GM21825 (cell line): Measurements from ENCODE around the gene CPEB4.

Experiments
- ATAC-seq: cut with Tn5 transposase; IDR thresholded peaks from one replicate; pipeline ENCODE4 v1.9.1; 2021; ENCODE audit warnings: mild to moderate bottlenecking, moderate library complexity; ENCODE audit not compliant: unreplicated experiment

Gene CPEB4

DNA sequence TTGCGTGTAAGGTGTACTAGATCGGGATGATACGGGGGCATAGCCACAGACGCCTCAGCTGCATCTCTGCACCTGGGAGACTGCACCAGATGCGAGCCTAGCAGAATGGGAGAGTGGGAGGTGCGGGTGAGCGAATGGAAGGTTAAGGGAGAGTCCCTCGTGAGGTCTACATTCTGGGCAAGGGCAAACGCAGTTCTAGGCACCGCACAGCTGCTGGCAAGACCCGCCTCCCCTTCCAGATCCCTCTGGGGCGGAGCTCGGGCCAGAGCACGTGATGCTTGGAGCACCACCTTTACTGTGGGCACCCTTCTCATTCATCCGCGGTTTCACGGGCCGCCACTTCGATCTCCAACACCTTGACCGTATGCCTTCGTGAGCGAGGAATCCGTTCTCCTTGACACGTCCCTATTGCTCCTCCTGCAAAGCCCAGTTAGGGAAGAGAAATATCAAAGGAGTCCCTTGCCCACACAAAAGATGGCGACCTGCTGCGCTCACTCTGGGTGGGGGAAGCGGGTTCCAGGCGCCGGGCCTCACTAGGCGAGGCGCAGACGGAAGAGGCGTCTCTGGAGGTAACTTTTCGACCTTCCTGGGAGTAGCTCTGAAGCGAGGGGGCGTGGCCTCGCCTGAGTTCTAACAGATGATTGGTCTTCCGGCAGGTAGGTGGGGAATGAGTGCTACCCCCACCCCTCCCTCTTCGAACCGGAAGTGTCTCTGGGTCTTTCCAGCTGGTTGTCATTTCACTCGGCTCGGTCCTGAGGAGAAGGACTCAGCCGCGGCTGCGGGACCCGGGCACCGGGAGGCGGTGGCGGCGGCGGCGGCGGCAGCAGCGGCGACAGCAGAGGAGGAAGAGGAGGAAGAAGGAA lies at the start of gene CPEB4:
TSS of gene CPEB4 (plus strand) at position 740 of the 863 bp plus-strand sequence. CDS start 1,385 bp downstream, outside the sequence.
- ATAC-seq, result peak; percentile 86

DNA sequence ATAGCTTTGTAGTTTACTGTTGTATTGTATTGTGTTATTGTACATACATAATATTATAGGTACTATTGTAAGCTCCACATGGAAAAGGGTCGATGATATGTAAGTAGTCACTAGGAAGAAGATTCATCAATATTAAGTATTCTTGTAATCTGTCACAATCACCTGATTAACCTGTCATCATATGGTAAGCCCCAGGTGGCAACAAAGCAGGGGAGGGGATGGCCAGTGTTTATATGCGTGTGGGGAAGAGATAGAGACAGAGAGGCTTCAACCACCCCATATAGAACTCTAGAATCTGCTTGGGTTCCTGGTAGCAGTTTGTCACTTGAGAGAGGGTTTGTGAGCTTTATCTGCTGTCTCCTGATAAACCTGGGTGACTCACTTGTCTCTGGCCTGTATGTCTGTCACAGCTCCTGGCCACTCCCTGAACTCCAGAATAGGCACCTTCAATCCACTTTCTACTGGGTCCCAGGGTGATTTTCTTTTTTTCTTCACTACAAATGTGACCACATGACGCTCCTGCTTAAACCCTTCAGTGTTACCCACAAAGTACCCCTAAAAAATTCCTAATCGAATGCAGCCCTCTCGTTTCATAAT lies 48.9 kb upstream of the CPEB4 start:
- ATAC-seq, result no peak

DNA sequence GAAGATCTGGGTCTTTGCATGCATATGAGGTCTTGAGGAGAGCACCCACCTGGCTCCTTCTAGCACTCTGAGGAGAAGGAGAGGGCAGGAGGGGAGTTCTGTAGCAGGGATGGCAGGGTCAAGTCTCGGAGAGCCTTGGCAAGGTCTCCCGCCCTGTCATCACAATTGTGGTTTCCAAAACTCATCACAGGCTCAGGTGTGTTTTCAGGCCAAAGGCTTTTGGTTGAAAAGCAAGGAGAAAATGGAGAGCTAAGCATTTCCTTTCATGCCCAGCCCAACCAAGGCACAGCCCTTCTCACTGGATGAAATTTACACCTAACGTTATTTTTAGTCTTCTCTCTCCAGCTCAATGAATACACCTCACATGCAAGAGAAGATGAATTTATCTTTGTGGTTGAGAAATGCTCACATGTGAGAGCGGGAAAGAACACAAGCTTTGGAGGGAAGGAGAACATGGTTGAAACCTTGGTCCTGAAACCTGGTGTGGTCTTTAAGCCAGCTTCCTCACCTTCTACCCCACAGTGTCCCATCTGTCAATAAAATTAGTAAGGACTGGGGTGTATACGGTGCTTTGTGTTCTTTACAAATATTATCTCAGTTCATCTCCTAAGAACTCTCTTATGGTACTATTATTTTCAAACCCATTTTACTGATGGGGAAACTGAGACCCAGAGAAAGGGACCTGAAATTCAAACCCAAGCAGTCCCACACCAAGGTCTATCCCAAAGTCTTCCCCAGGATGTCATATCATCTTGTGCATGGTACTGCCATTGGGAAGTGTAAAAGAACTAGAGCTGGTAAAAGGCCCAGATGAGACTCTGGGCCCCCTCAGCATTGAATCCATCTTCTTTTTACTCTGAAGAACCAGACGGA lies 47.8 kb upstream of the CPEB4 start:
- no peak for ATAC-seq

DNA sequence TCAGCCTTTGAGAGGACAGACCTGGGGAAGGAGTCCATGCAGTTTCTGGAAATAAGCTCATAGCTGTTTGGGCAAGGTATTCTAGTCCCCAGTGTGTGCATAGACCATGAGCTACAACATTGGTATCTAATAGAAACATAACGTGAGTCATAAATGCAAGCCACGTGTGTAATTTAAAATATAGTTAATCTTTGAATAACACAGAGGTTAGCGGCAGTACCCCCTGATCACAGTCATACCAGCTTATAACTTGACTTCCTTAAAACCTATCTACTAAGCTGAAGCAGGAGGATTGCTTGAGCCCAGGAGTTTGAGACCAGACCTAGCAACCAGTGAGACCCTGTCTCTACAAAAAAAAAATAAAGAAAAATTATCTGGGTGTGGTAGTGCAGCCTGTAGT lies 46.4 kb upstream of the CPEB4 start:
- no peak for ATAC-seq

DNA sequence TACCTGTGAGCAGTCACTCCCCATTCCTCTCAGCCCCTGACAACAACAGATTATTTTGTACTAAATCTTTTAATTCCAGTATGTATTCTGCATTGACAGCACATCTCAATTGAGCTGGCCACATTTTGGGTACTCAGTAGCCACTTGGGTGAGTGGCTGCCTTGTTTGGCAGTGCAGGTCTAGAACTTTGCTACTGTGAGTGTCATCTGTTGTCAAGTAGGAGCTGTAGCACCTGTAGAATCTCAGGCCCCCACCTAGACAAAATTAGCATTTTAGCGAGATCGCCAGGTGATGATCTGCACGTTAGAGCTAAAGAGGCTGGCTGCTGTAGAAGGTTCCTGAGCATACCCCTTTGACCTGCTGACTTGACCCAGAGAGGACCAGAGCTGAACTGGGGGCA lies 44.4 kb upstream of the CPEB4 start:
- no peak for ATAC-seq

DNA sequence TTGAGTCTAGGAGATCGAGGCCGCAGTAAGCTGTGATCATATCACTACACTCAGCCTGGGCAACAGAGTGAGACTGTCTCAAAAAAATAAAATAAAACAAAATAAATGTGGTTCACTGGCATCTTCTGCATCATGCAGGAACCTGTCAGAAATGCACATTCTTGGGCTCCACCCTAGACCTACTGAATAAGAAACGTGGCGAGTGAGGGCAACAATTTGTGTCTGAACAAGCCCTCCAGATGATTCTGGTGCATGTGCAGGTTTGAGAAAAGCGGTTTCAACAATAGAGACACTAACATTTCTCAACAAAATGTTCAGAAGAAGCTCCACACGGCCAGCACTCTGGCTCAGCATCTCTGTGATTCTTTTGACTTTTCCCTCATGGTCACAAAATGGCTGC lies 42.8 kb upstream of the CPEB4 start:
- no peak for ATAC-seq

DNA sequence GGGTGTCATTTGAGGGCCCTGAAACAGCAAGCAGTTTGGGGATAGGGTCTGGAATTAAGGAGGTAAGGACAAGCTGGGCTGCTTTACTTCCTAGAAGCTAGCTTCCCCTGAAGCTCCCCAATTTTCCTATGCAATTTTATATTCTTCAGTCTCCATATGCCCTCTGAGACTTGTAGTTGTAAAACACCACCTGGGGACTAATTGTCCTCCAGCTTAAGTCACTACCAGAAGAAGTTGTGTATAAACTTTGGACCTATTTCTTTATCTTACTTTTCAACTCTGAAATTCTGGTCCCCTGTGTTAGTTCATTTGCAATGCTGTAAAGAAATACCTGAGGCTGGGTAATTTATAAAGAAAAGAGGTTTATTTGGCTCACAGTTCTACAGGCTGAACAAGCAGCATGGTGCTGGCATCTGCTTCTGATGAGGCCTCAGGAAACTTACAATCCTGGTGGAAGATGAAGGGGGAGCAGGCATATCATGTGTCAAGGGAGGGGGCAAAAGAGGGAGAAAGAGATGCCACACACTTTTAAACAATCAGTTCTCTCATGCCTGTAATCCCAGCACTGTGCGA lies 41.1 kb upstream of the CPEB4 start:
- no peak for ATAC-seq

DNA sequence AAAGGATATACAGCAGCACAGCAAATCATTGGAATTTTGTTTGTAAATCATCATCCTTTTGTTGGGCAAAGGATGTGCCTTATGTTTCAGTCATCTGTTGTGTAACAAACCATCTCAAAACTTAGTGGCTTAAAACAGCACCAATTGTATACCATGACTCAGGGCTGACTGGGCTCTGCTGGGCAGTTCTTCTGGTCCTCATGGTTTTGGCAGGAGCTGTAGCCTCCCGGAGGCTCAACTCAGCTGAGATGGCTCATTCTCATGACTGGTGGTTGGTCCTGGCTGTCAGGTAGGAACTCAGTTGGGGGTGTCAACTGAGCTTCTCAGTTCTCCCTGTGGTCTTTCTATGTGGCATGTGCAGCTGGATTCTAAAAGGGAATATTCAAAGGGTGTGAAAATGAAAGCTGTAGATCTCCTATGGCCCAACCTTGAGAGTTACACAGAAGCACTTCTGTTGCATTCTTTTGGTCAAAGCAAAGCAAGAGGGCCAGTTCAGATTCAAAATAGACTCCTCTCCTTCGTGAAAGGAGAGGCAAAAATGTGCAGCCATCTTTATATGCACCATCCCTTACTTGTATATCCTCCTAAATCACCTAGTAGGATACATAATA lies 39.1 kb upstream of the CPEB4 start:
- ATAC-seq, result no peak

DNA sequence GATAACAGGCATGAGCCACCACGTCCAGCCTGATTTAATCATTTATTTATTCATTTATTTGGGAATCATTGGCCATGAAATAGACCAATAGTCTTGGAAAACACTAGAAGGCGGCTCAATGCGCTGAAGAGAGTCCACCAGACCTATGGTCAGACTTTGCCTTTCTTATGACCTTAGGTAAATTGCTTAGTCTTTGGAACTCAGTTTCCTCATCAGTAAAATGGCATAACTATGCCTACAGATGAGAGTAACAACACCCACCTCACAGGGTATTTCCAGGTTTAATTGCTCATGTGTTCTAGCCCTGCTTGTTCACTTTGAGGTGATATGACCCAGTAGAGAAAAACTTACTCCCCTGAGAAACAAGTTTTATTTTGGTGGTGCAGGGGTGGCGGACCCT lies 38.2 kb upstream of the CPEB4 start:
- ATAC-seq, result no peak

DNA sequence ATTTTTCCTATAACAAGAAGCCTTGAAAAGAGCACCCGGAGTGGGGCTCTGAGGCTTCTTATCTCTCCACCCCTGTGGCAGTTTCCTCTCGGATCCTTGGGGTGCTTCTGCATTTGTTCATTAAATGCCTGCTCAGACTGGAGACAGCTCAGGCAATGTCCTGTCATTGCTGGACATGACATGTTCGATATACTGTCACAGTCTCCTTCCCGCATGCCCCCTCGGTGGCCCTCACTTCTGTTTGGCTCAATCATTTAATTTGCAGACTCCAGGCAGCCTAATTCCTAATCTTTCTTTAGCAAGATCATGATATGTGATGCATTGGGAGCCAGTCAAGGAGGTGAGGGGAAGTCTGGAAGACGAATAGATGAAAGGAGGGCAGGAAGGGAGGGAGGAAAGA lies 37.5 kb upstream of the CPEB4 start:
- no peak for ATAC-seq

DNA sequence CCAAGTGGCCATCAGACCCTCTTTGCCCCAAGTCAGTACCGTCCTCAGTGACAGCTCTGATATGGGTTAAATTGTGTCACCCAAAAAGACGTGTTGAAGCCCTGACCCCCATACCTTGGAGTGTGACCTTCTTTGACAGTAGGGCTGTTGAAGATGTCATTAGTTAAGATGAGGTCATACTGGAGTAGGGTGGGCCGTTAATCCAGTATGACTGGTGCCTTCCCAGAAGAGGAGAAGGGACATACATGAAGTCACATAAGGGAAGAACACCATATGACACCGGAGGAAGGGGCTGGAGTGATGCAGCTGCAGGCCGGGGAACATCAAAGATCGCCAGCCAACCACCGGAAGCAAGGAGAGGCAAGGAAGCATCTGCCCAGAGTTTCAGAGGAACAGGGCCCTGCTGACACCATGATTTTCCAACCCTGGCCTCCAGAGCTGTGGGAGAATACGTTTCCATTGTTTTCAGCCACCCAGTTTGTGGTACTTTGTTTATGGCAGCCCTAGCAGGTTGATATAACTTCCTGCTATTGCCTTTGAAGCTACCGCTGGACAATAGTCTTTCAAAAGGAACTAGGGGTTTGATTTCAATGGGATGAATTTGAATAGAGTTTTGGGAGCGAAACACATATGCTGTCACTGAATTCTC lies 36.4 kb upstream of the CPEB4 start:
- no peak for ATAC-seq

DNA sequence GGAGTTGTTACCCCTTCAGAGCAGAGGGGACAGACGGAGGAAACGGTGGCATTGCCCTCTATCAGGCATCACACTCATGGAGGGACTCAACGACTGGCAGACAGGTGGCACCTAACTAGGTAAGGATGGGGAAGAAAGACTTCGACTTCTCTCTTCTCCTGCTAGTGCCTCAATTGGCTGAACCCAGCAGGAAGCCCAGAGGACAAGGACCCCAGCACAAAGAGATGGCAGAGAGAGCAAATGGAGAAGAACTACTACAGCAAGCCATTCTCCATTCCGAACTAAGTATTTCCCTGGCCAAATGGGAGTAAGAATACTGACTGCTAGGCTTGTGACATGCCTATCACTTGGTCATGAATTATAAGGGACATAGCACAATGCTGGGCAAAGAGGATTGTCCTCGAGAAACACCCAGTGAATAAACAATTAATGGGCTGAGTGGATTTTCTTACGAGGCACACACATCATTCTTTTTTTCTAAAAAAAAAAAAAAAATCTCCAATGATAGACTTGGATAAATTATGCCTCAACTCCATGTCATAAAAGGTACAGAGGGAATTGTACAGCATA lies 35.3 kb upstream of the CPEB4 start:
- ATAC-seq, result no peak

DNA sequence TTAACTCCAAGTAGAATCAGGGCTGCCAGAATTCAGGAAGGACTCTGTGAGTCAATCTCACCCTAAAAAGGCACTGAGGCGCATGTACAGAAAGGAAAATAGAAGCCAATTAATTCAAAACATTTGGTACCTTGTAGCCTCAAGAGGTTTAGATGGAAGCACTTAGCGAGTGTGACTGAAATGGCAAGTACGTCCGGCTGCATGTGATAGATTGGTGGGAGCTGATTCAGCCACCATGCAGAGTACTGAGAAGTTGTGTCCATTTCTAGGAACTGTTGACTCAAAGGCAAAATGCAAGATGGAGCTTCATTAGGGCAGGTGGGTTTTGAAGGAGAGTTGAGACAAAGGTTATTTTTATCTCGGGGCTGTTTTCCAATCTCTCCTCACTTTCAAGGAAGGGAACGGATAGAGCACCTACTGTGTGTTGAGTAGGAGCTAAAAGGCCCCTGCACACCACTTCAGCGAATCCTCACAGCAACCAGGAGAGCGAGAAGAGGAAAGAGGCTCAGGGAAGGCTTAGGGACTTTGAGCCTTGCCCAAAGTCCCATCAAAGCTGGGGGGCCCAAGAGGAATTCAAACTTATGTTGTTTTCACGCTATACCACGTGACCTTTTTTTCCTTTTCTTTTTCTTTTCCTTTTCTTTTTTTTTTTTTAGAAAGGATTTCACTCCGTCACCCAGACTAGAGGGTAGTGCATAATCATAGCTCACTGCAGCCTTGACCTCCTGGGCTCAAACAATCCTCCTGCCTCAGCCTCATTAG lies 34.6 kb upstream of the CPEB4 start:
- no peak for ATAC-seq

DNA sequence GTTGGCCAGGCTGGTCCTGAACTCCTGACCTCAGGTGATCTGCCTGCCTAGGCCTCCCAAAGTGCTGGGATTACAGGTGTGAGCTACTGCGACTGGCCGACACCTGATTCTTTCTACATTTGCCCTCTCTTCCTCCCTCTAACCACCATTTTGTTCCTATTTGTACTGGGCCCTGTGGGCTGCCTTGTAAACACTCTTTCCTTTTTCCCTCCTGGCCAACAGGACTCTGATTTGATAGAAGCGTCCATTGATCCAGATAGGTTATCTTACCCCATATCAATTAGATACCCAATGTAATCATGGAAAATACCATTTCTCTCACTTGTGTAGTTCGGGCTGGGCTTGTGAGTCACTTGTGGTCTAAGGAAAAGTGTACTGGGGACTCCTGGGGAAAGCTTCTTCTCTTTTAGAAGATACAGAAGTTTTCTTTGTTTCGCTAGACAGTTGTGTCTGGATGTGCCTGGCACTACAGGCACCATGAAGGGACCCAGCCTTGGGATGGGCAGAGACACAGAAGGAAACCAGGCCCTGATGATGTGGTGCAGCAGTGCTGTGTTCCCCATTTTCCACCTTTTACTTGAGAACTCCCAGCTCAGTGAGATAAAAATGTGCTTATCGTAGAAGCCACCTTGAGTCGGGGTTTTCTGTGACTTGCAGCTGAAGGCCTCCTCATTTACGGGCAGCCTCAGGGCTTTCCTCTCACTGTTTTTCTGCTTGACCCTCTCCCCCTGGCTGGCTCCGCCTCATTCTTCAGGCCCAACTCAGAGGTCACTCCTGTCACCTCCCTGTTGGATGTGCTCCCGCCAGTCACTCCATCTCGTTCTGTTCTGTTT lies 32.8 kb upstream of the CPEB4 start:
- no peak for ATAC-seq

DNA sequence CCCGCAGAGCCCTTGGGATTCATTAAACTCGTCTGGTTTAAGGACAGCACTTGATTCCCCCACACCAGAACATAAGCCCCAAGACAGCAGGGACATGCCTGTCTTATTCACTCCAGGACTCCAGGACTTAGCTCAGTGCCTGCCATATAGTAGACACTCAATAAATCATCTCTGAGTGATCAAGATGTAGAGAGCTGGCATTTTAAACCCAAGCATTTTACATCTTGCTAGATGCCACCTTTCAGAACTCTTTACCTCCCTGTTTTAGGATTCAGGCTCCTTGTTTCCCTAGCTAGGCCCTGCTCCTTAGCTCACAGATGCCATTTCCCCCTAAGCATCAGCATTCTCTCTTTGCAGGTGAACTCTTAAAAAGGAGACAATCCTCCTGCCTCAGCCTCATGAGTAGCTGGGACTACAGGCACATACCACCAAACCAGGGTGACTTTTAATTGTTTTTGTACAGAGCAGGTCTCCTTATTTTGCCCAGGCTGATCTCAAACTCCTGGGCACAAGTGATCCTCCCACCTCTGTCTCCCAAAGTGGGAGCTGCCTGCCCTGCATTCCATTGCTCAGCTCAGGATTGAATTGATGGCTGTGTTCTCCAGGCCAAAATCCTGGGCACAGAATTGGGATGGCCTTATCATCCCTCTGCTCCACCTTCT lies 32.0 kb upstream of the CPEB4 start:
- no peak for ATAC-seq

DNA sequence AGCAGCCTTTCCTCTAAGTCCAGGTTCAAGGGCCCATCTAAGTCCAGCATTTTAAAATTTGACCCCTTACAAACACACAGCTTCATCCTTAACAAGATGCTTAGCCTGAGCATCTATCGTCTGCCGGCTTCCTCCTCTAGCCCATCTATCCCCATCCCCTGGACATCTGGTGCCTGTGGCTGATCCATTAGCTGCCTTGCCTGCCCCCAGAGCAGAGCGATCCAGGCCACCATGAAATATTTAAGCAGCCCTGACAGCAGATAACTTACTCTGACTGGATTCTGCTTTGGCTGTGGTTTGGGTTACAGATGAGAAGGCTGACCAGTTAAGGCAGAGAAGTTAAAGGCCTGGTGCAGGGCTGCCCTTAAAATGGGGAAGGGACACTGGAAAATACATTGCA lies 30.9 kb upstream of the CPEB4 start:
- ATAC-seq, result no peak

DNA sequence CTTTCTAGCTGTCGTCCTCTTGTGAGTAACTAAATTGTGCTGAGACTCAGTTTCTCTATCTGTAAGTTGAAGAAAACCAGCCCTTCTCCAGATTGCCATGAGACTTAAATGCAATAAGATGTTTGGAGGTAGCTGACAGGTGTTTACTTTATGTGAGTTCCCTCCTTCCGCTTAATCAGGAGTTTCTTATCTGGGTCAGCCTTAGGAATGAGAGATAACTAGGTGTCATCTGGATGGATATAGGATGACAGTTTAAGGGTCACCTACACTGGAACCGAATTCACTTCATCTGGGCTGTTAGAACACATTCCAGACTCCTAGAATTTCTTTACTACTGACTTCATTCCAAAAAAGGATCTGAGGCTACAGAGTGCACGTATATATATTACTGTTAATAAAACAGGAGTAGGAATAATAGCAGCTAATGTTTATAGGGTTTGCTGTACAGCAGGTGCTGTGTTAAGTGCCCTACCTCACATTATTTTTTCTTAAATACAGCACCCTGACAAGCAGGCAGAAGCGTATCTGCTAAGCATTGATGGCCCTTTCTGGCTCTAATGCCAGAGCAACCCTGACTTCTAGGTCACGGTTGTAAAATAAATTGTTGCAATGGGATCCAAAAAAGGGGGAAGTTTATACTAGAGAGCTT lies 30.0 kb upstream of the CPEB4 start:
- no peak for ATAC-seq
